Astrocyte (in vitro differentiated cells and primary cell): Measurements from ENCODE around the gene FSD1. TPM values are rescaled to one million over a fixed set of nuclear protein-coding genes. Genes with fewer than 3 reads are reported as not detected.

Source experiments
- DNase-seq: peaks from one replicate; pipeline ENCODE4 v3.0.0-alpha.2; 2010; ENCODE audit warnings: low read depth
- FAIRE-seq: peaks from 2 replicates; lab custom pipeline; 2011; peaks lifted over from hg19 to GRCh38; lab: Jason Lieb, UNC
- H2AFZ ChIP-seq: 2 replicates; pipeline ENCODE4 v1.6.0; 2012; ENCODE audit warnings: low read depth, low read length, inconsistent platforms
- H3K27ac ChIP-seq: 2 replicates; pipeline ENCODE4 v1.5.1; 2011; ENCODE audit warnings: low read depth, low read length, inconsistent platforms
- H3K27me3 ChIP-seq: 2 replicates; pipeline ENCODE4 v1.6.0; 2011; ENCODE audit warnings: low read length, inconsistent platforms; ENCODE audit not compliant: insufficient read depth
- H3K36me3 ChIP-seq: 2 replicates; pipeline ENCODE4 v1.5.1; 2011; ENCODE audit warnings: low read length, inconsistent platforms; ENCODE audit not compliant: insufficient read depth
- H3K4me1 ChIP-seq: 2 replicates; pipeline ENCODE4 v1.5.1; 2011; ENCODE audit warnings: low read length, inconsistent platforms; ENCODE audit not compliant: insufficient read depth
- H3K4me2 ChIP-seq: 2 replicates; pipeline ENCODE4 v1.6.0; 2012; ENCODE audit warnings: low read length, inconsistent platforms
- H3K4me3 ChIP-seq: 2 replicates; pipeline ENCODE4 v1.5.1; 2011; ENCODE audit warnings: low read depth, mild to moderate bottlenecking, low read length, inconsistent platforms; ENCODE audit not compliant: insufficient read depth
- H3K79me2 ChIP-seq: 2 replicates; pipeline ENCODE4 v1.6.0; 2012; ENCODE audit warnings: mild to moderate bottlenecking, low read length, inconsistent platforms; ENCODE audit not compliant: insufficient read depth
- H3K9ac ChIP-seq: 2 replicates; pipeline ENCODE4 v1.6.0; 2012; ENCODE audit warnings: mild to moderate bottlenecking, low read length, inconsistent platforms
- H3K9me3 ChIP-seq: 2 replicates; pipeline ENCODE4 v1.5.1; 2012; ENCODE audit warnings: low read depth, mild to moderate bottlenecking, low read length, inconsistent platforms; ENCODE audit not compliant: insufficient read depth
- H4K20me1 ChIP-seq: 2 replicates; pipeline ENCODE4 v1.6.0; 2012; ENCODE audit warnings: low read length, inconsistent platforms; ENCODE audit not compliant: insufficient read depth
- H3K27ac Mint-ChIP-seq: one replicate; pipeline ENCODE4 v1.8.0; 2021; ENCODE audit warnings: mild to moderate bottlenecking, mixed read lengths; ENCODE audit not compliant: unreplicated experiment
- H3K27me3 Mint-ChIP-seq: one replicate; pipeline ENCODE4 v1.8.0; 2021; ENCODE audit warnings: low read depth, mixed read lengths; ENCODE audit not compliant: unreplicated experiment
- H3K36me3 Mint-ChIP-seq: one replicate; pipeline ENCODE4 v1.8.0; 2021; ENCODE audit warnings: low read depth, mixed read lengths; ENCODE audit not compliant: unreplicated experiment
- H3K4me1 Mint-ChIP-seq: one replicate; pipeline ENCODE4 v1.8.0; 2021; ENCODE audit warnings: low read depth, mixed read lengths; ENCODE audit not compliant: unreplicated experiment
- H3K4me3 Mint-ChIP-seq: one replicate; pipeline ENCODE4 v1.8.0; 2021; ENCODE audit warnings: mild to moderate bottlenecking, moderate library complexity, mixed read lengths; ENCODE audit not compliant: unreplicated experiment
- H3K9me3 Mint-ChIP-seq: one replicate; pipeline ENCODE4 v1.8.0; 2021; ENCODE audit warnings: mild to moderate bottlenecking, mixed read lengths; ENCODE audit not compliant: unreplicated experiment
- EZH2 ChIP-seq: IDR thresholded peaks from 2 replicates; pipeline ENCODE4 v1.6.1; 2012; ENCODE audit warnings: mild to moderate bottlenecking, low read length, inconsistent platforms; ENCODE audit not compliant: insufficient read depth
- total RNA-seq: library from RNA; stranded (reverse); gene quantifications from 2 replicates; pipeline ENCODE4 v1.2.1, GENCODE V29; 2021
- TF ChIP-seq, protein P1 (sequence below): IDR thresholded peaks from 2 replicates; pipeline ENCODE4 v1.5.1; 2011; ENCODE audit warnings: low read depth, mild to moderate bottlenecking, inconsistent platforms, low read length, moderate library complexity; ENCODE audit not compliant: insufficient read depth

The FSD1 gene
- total RNA-seq, 1 donor from 2014 or later: 15.1 TPM

DNA sequence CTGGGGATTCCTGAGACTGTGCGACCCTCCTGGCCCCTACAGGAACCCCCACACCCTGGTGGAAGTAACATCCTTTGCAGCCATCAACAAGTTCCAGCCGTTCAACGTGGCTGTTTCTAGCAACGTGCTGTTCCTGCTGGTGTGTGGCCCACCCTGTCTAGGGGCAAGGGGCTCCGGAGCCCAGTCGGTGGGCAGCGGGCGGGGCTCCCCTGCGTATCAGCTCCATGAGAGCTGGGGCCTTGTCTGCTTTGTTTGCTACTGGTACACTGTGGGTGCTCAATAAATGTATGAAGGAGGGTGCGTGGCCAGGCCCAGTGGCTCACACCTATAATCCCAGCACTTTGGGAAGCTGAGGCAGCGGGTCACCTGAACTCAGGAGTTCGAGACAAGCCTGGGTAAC is 49.9 kb downstream of the FSD1 start:
- Histone ChIP-seq H3K4me2 (no peak overlapping the region), H3K27me3 (no peaks in the 10 kb centered on the region), H4K20me1 (peaks cover 8% of the 10 kb centered on the region), H3K4me3 (no peak overlapping the region), H3K79me2 (no peaks in the 10 kb centered on the region), H3K27ac (no peak overlapping the region), H3K36me3 (no peaks in the 10 kb centered on the region), H3K9ac (no peak overlapping the region), H3K4me1 (no peaks in the 10 kb centered on the region), H2AFZ (no peak overlapping the region), H3K9me3 (no peaks in the 10 kb centered on the region)
- no peaks in the 10 kb centered on the region for H3K9me3 Mint-ChIP-seq
- no peaks in the 10 kb centered on the region for H3K4me1 Mint-ChIP-seq
- no peak for TF ChIP-seq EZH2
- TF ChIP-seq, protein P1, sequence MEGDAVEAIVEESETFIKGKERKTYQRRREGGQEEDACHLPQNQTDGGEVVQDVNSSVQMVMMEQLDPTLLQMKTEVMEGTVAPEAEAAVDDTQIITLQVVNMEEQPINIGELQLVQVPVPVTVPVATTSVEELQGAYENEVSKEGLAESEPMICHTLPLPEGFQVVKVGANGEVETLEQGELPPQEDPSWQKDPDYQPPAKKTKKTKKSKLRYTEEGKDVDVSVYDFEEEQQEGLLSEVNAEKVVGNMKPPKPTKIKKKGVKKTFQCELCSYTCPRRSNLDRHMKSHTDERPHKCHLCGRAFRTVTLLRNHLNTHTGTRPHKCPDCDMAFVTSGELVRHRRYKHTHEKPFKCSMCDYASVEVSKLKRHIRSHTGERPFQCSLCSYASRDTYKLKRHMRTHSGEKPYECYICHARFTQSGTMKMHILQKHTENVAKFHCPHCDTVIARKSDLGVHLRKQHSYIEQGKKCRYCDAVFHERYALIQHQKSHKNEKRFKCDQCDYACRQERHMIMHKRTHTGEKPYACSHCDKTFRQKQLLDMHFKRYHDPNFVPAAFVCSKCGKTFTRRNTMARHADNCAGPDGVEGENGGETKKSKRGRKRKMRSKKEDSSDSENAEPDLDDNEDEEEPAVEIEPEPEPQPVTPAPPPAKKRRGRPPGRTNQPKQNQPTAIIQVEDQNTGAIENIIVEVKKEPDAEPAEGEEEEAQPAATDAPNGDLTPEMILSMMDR: no peak
- peaks cover 2% of the 10 kb centered on the region for H3K36me3 Mint-ChIP-seq
- FAIRE-seq (no peak), DNase-seq (no peak)
- no peaks in the 10 kb centered on the region for H3K27me3 Mint-ChIP-seq
- no peak overlapping the region for H3K27ac Mint-ChIP-seq
- no peak overlapping the region for H3K4me3 Mint-ChIP-seq

DNA sequence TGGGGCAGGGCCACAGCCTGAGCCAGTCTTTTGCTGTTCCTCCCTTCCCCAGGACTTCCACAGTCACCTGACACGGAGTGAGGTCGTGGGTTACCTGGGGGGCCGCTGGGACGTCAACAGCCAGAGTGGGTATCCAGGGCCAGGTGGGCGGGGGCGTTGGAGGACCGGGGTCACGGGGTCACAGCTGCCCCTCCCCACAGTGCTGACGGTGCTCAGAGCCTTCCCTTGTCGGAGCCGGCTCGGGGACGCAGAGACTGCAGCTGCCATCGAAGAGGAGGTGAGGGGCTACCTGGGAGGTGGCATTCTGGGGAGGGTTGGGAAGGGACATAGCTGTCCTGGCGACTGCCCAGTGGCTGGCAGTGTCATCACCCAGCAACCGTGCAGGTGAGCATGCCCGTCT is 50.5 kb downstream of the FSD1 start:
- no peaks in the 10 kb centered on the region for H3K4me1 ChIP-seq
- H3K9me3 ChIP-seq: no peaks in the 10 kb centered on the region
- peaks cover 11% of the 10 kb centered on the region for H4K20me1 ChIP-seq
- no peak overlapping the region for H3K27ac Mint-ChIP-seq
- no peak overlapping the region for H2AFZ ChIP-seq
- H3K4me3 Mint-ChIP-seq: no peak overlapping the region
- H3K79me2 ChIP-seq: no peaks in the 10 kb centered on the region
- H3K27ac ChIP-seq: no peak overlapping the region
- FAIRE-seq (no peak), DNase-seq (no peak)
- H3K4me1 Mint-ChIP-seq: no peaks in the 10 kb centered on the region
- no peak overlapping the region for H3K9ac ChIP-seq
- H3K36me3 Mint-ChIP-seq: peaks cover 2% of the 10 kb centered on the region
- no peaks in the 10 kb centered on the region for H3K27me3 Mint-ChIP-seq
- TF ChIP-seq, protein P1: no peak
- no peak for TF ChIP-seq EZH2
- H3K27me3 ChIP-seq: no peaks in the 10 kb centered on the region
- H3K4me2 ChIP-seq: no peak overlapping the region
- no peak overlapping the region for H3K4me3 ChIP-seq
- H3K9me3 Mint-ChIP-seq: no peaks in the 10 kb centered on the region
- H3K36me3 ChIP-seq: no peaks in the 10 kb centered on the region

DNA sequence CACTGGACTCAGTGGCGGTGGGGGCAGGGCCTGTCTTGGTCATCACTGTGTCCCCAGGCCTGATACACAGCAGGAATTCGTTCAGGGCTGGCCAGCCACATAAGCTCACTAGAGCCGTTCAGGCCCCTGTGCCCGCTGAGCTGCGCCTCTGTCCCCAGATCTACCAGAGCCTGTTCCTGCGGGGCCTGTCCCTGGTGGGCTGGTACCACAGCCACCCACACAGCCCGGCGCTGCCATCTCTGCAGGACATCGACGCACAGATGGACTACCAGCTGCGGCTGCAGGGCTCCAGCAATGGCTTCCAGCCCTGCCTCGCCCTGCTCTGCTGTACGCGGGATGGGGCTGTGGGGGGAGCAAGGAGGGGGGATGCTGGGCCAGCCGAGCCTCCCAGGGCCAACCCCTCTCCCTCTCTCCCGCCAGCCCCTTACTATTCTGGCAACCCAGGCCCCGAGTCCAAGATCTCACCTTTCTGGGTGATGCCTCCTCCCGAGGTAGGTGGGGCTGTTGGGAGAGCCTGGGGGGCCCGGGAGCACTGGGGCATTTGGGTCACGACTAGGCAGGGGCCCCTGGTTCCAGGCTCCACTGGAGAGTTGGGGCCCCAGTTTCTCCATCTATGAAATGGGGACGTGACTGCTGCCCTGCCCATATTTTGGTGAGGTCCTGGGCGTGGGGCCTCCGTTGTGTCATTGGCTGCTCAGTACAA is 52.8 kb downstream of the FSD1 start:
- Histone ChIP-seq H4K20me1 (peaks cover 29% of the 10 kb centered on the region), H3K4me1 (no peaks in the 10 kb centered on the region), H3K36me3 (no peaks in the 10 kb centered on the region), H3K4me2 (no peak overlapping the region), H3K9me3 (no peaks in the 10 kb centered on the region), H3K4me3 (no peak overlapping the region), H2AFZ (no peak overlapping the region), H3K79me2 (no peaks in the 10 kb centered on the region), H3K27ac (no peak overlapping the region), H3K27me3 (no peaks in the 10 kb centered on the region), H3K9ac (no peak overlapping the region)
- TF ChIP-seq, protein P1: no peak
- TF ChIP-seq EZH2: no peak
- no peak overlapping the region for H3K4me3 Mint-ChIP-seq
- H3K36me3 Mint-ChIP-seq: no peaks in the 10 kb centered on the region
- no peaks in the 10 kb centered on the region for H3K4me1 Mint-ChIP-seq
- DNase-seq: no peak
- no peaks in the 10 kb centered on the region for H3K27me3 Mint-ChIP-seq
- no peak overlapping the region for H3K27ac Mint-ChIP-seq
- H3K9me3 Mint-ChIP-seq: no peaks in the 10 kb centered on the region
- FAIRE-seq: no peak
